GM10248 (cell line): ENCODE measurements around the gene TAC3.
"Not testable (repeated sequence)": the region's sequence is repeated elsewhere in the genome, so short reads cannot be mapped to it uniquely, and the experiment has no call there.

Experiments
- CTCF ChIA-PET: fragments of 300-600 bp; sonication (Branson Sonifier 250); formaldehyde crosslinking; extraction: SDS; loops from one replicate; lab custom pipeline; 2021; ENCODE audit warnings: antibody characterized with exemption; lab: Yijun Ruan, JAX
- POLR2A ChIA-PET: fragments of 350-650 bp; sonication (Branson Sonifier 250); formaldehyde crosslinking; extraction: SDS; loops from one replicate; lab custom pipeline; 2020; ENCODE audit warnings: antibody characterized with exemption; lab: Yijun Ruan, JAX
- DNase-seq: peaks from one replicate; pipeline ENCODE4 v3.0.0; 2012; ENCODE audit errors: extremely low spot score
- CTCF ChIP-seq: IDR thresholded peaks from 2 replicates; pipeline ENCODE4 v1.5.1; 2012; ENCODE audit warnings: mild to moderate bottlenecking, low read depth; ENCODE audit errors: extremely low read depth, missing control alignments, control extremely low read depth

The TAC3 gene

DNA sequence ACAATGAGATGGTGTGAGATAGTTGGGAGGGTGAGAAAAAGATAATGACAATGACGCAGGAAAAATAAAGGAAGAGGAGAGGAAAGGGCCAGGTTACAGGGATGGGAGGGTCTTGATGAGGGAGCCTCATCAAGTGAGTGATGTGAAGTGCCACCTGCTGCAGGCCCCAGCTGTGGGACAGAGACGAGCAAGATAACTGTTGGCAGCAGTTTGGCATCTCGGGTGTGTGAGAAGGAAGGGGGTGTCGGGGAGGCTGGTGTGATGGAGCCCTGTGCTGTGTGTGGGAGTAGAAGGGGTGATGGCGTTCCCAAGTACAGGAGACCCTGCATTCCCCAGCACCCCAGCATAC is 11.4 kb upstream of the TAC3 start:
- DNase-seq, result no peak
- ChIA-PET CTCF (interaction anchor here (0.8 to 3.3 kb wide), 12 partner anchors 11 to 188 kb away, joined by 3 to 17 read pairs (median 6); partner anchors contain the start of genes TAC3 and ZBTB39), POLR2A (no interaction called here)
- no peak for TF ChIP-seq CTCF

- ChIA-PET POLR2A (no interaction called here), CTCF (interaction anchor here (0.6 to 3.3 kb wide), 15 partner anchors 11 to 342 kb away, joined by 3 to 17 read pairs (median 4); partner anchors contain the start of genes TAC3 and ZBTB39)
- no peak for TF ChIP-seq CTCF
- no peak for DNase-seq
Observed at GRCh38 chr12:57027011-57027804, 10.9 kb upstream of the TAC3 start.

DNA sequence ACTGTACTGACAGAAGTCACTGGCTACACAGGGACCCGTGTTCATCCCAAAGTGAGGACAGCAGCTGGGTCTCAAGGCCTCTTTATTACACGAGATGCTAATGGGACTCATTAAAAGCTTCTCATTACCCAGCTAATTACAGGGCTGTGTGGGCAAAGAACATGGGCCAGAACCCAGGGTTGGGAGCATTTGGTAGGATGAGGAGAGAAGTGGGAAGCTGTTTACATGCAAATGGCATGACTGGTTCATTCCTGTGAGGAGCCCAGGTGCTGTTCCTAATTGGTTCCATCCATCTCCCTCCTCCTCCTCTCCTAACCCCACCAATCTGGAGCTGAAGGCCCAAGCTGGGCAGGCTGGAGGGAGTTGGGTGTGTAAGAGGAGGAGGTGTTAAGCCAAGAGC is 8.9 kb upstream of the TAC3 start:
- no peak for TF ChIP-seq CTCF
- no peak for DNase-seq
- CTCF ChIA-PET, result interaction anchor here (0.8 to 3.3 kb wide), 10 partner anchors 9 to 239 kb away, joined by 3 to 17 read pairs (median 3); partner anchors contain the start of gene TAC3
- POLR2A ChIA-PET, result no interaction called here

DNA sequence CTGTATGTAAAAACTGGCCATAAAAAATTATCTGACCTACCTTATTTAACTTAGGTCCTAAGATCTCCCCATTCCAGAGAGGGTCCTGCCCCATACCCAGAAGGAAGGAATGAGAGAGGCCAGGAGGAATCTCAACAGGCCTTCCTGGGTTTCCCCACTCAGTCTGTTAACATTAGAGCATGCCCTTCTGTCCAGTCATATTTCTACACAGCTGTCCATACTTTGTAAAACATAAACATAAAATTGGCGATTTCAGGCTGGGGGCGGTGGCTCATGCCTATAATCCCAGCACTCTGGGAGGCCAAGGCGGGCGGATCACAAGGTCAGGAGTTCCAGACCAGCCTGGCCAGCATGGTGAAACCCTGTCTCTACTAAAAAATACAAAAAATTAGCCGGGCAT is 6.0 kb upstream of the TAC3 start:
- DNase-seq, POLR2A ChIA-PET: not testable (repeated sequence)
- CTCF ChIA-PET, result interaction anchor here (1.1 to 8.6 kb wide), 6 partner anchors 8 to 90 kb away, joined by 3 to 71 read pairs (median 4); no protein-coding TSS in a partner anchor

- DNase-seq, result no peak
- ChIA-PET CTCF (interaction anchor here (1.8 to 8.6 kb wide), 4 partner anchors 9 to 17 kb away, joined by 4 to 71 read pairs (median 24); partner anchors contain the start of gene ZBTB39), POLR2A (no interaction called here)
- no peak for TF ChIP-seq CTCF
Observed at GRCh38 chr12:57019983-57020719, 3.8 kb upstream of the TAC3 start.

DNA sequence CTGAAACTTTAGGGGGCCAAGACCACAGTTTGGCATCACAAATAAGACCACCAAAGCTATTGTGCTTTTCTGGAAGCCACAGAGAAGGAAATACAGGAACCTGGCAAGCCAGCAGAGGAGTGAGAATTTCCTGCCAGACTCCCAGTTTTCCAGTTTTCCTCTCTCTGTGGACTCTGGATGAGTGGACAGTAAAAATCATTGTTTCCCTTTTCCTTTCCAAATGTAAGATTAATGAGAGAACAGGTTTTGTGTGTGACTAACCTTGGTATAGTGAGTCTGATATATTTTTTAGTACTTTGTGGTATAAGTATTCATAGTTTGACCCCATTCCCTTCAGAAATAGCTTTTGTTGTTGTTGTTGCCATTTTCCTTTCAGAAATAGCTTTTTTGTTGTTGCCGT is 2.6 kb upstream of the TAC3 start:
- no peak for TF ChIP-seq CTCF
- no peak for DNase-seq
- POLR2A ChIA-PET, result no interaction called here
- CTCF ChIA-PET, result interaction anchor here (0.6 to 8.6 kb wide), 7 partner anchors 11 to 164 kb away, joined by 3 to 71 read pairs (median 7); partner anchors contain the start of gene ZBTB39

DNA sequence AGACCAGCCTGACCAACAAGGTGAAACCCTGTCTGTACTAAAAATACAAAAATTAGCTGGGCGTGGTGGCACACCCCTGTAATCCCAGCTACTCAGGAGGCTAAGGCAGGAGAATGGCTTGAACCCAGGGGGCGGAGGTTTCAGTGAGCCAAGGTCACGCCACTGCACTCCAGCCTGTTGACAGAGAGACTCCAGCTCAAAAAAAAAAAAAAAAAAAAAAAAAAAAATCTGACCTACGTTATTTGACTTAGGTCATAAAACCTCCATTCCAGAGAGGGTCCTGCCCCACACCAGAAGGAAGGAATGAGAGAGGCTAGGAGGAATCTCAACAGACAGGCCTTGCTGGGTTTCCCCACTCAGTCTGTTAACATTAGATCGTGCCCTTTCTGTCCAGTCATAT is 2.0 kb upstream of the TAC3 start:
- ChIA-PET CTCF (interaction anchor here (0.8 to 8.6 kb wide), 6 partner anchors 11 to 42 kb away, joined by 3 to 71 read pairs (median 9); partner anchors contain the start of gene ZBTB39), POLR2A (interaction anchor here (0.6 kb wide), 3 partner anchors 13 to 423 kb away, joined by 3 to 5 read pairs (median 3); no protein-coding TSS in a partner anchor)
- DNase-seq, result not testable (repeated sequence)
